GM18870 (cell line): Measurements from ENCODE around the gene PTOV1.

ENCODE experiments used
- ATAC-seq: cut with Tn5 transposase; IDR thresholded peaks from one replicate; pipeline ENCODE4 v1.9.1; 2021; ENCODE audit warnings: moderate library complexity; ENCODE audit not compliant: unreplicated experiment

Gene PTOV1

GRCh38 chr19:49872245-49873128 is 21.5 kb downstream of the PTOV1 start:
- no peak for ATAC-seq

GRCh38 chr19:49873129-49873521 is 22.2 kb downstream of the PTOV1 start:
- no peak for ATAC-seq

GRCh38 chr19:49873834-49874233 is 22.9 kb downstream of the PTOV1 start:
- no peak for ATAC-seq

GRCh38 chr19:49874503-49875157 is 23.7 kb downstream of the PTOV1 start:
- no peak for ATAC-seq

- ATAC-seq = no peak
Observed at GRCh38 chr19:49875177-49875576, 24.2 kb downstream of the PTOV1 start.

- ATAC-seq = no peak
Observed at GRCh38 chr19:49875857-49876421, 25.0 kb downstream of the PTOV1 start.

- ATAC-seq = peak; percentile 33
Observed at GRCh38 chr19:49876422-49877019, 25.6 kb downstream of the PTOV1 start.

GRCh38 chr19:49877020-49877878 is 26.3 kb downstream of the PTOV1 start, which contains the start of the genes AKT1S1 and TBC1D17:
TSS of gene AKT1S1 (minus strand) at chr19:49877355. CDS start at chr19:49873295, 4,060 bp downstream.
TSS of gene TBC1D17 (plus strand) at chr19:49877702. CDS start at chr19:49877724, 22 bp downstream.
- ATAC-seq = peak; percentile 58

GRCh38 chr19:49877879-49878743 is 27.2 kb downstream of the PTOV1 start:
- ATAC-seq = peak; percentile 20

- no peak for ATAC-seq
Observed at GRCh38 chr19:49878744-49879070, 27.7 kb downstream of the PTOV1 start.

GRCh38 chr19:49879243-49879963 is 28.4 kb downstream of the PTOV1 start:
- no peak for ATAC-seq

GRCh38 chr19:49880162-49880869 is 29.4 kb downstream of the PTOV1 start:
- no peak for ATAC-seq

GRCh38 chr19:49881186-49881585 is 30.2 kb downstream of the PTOV1 start:
- no peak for ATAC-seq

- no peak for ATAC-seq
Observed at GRCh38 chr19:49881672-49882394, 30.9 kb downstream of the PTOV1 start.

- no peak for ATAC-seq
Observed at GRCh38 chr19:49882643-49883042, 31.7 kb downstream of the PTOV1 start.

- ATAC-seq = no peak
Observed at GRCh38 chr19:49883094-49883493, 32.1 kb downstream of the PTOV1 start.

GRCh38 chr19:49884109-49884508 is 33.1 kb downstream of the PTOV1 start:
- no peak for ATAC-seq

GRCh38 chr19:49884760-49885159 is 33.8 kb downstream of the PTOV1 start:
- ATAC-seq = no peak
